Heart left ventricle (tissue), 13 donors: Measurements from ENCODE around the gene FYN.

Source experiments
- CTCF ChIP-seq, 12 donors: fragments of 200-600 bp; sonication (generic) in 4 of 12; IDR thresholded peaks; one replicate each; pipeline versions ENCODE4 v1.5.0 to v1.8.0; 2018 to 2022; ENCODE audit warnings: antibody characterized with exemption in 12 of 12, mild to moderate bottlenecking in 5 of 12
- POLR2A ChIP-seq, 2 donors: fragments of 450-650 bp; IDR thresholded peaks; one replicate each; pipeline ENCODE4 v1.6.1; 2017; ENCODE audit warnings: antibody characterized with exemption in 2 of 2, mild to moderate bottlenecking in 2 of 2, moderate library complexity in 2 of 2
- donor health status: ischemic (EF 13 %, LVEDD 7.1; RV severe dilation, severe dysfunction).
- donor health status: DM: no; HTN: yes; CAD: no.
- donor health status: DM: no; HTN: no; CAD: no.
- donor health status: ischemic (EF 25% LVEDD 6.9; RV normal size, moderate dysfunction).
- donor health status: ischemic (EF 25% LVEDD 5.7; RV mildly dilated, moderate dysfunction).
- donor health status: ischemic (EF 35%, LVEDD 5.7; RV mildly dilated, moderate dysfunction).
- donor health status: nonischemic (EF 11% LVEDD 7.7; RV severe dilation, severe dysfunction).
- donor health status: DM: yes; HTN: yes; CAD: no.
- donor health status: PGD.
- donor health status: ischemic (EF 29% LVEDD 5.4; RV normal size, mild dysfunction).
- donor health status: nonischemic (EF 23%, LVEDD 6.1; RV moderate dilation, normal function).

- TF ChIP-seq CTCF (IDR thresholded peaks at IDR 0.05), result no peak
- no peak for TF ChIP-seq POLR2A (IDR thresholded peaks at IDR 0.05)
These were observed 106.9 kb downstream of the FYN start for GRCh38 chr6:111766201-111766857.
